IMR-90 (cell line): ENCODE measurements around the gene NUTM1. TPM values are rescaled to one million over a fixed set of nuclear protein-coding genes. Genes with fewer than 3 reads are reported as not detected.

Experiments
- ATAC-seq: fragments of 200-7000 bp; cut with Tn5 transposase; 2 replicates; pipeline ENCODE4 v1.9.1; 2020; ENCODE audit warnings: low read depth, mild to moderate bottlenecking, moderate library complexity
- BruUV-seq: library from RNA; stranded (reverse); fragments of 400-500 nt; replicated peaks from 2 replicates; lab custom pipeline; 2021; lab: Mats Ljungman, UMichigan
- CTCF ChIA-PET: fragments of 300-600 bp; formaldehyde crosslinking; extraction: SDS; loops from one replicate; lab custom pipeline; 2021; ENCODE audit warnings: antibody characterized with exemption; lab: Yijun Ruan, JAX
- POLR2A ChIA-PET: fragments of 300-600 bp; sonication (Branson Sonifier 250); formaldehyde crosslinking; loops from one replicate; lab custom pipeline; 2022; ENCODE audit warnings: antibody characterized with exemption; ENCODE audit not compliant: unreplicated experiment; lab: Charles Lee
- DNase-seq: peaks from one replicate; pipeline ENCODE4 v3.0.0; 2013
- H2AFZ ChIP-seq: replicated peaks from 2 replicates; pipeline ENCODE3; 2013; ENCODE audit warnings: low read length, mild to moderate bottlenecking; ENCODE audit not compliant: poor library complexity
- H2AK5ac ChIP-seq: 2 replicates; pipeline ENCODE4 v1.6.1; 2013; ENCODE audit warnings: low read depth, low read length, inconsistent platforms
- H2AK9ac ChIP-seq: replicated peaks from 2 replicates; pipeline ENCODE3; 2013; ENCODE audit warnings: mild to moderate bottlenecking, low read depth, low read length, moderate library complexity; ENCODE audit not compliant: poor library complexity
- H2BK120ac ChIP-seq: 2 replicates; pipeline ENCODE4 v1.6.1; 2013; ENCODE audit warnings: low read depth, low read length, inconsistent platforms
- H2BK15ac ChIP-seq: 3 replicates; pipeline ENCODE4 v1.6.1; 2013; ENCODE audit warnings: low read depth, low read length, inconsistent platforms
- H2BK20ac ChIP-seq: 2 replicates; pipeline ENCODE4 v1.6.1; 2013; ENCODE audit warnings: low read depth, mild to moderate bottlenecking, inconsistent platforms, low read length, moderate library complexity
- H2BK5ac ChIP-seq: 2 replicates; pipeline ENCODE4 v1.6.1; 2013; ENCODE audit warnings: mild to moderate bottlenecking, low read depth, low read length, inconsistent platforms; ENCODE audit not compliant: poor library complexity, severe bottlenecking
- H3K14ac ChIP-seq: replicated peaks from 2 replicates; pipeline ENCODE4 v1.6.1; 2013; ENCODE audit warnings: low read depth, low read length, inconsistent platforms
- H3K18ac ChIP-seq: 2 replicates; pipeline ENCODE4 v1.6.1; 2013; ENCODE audit warnings: low read depth, low read length, control low read depth
- H3K23ac ChIP-seq: 2 replicates; pipeline ENCODE4 v1.6.1; 2013; ENCODE audit warnings: low read depth, low read length, inconsistent platforms
- H3K27ac ChIP-seq: 2 replicates; pipeline ENCODE4 v1.5.1; 2013; ENCODE audit warnings: mild to moderate bottlenecking, control low read depth, low read length; ENCODE audit not compliant: insufficient read depth
- H3K27me3 ChIP-seq: 2 replicates; pipeline ENCODE4 v1.6.1; 2013; ENCODE audit warnings: low read length; ENCODE audit not compliant: control insufficient read depth, insufficient read depth
- H3K36me3 ChIP-seq: 2 replicates; pipeline ENCODE4 v1.6.1; 2013; ENCODE audit warnings: low read length, mixed read lengths; ENCODE audit not compliant: control insufficient read depth, insufficient read depth
- H3K4ac ChIP-seq: 2 replicates; pipeline ENCODE4 v1.6.1; 2013; ENCODE audit warnings: low read depth, low read length, inconsistent platforms
- H3K4me1 ChIP-seq: 2 replicates; pipeline ENCODE4 v1.6.1; 2013; ENCODE audit warnings: low read length, mixed read lengths; ENCODE audit not compliant: control insufficient read depth, insufficient read depth
- H3K4me2 ChIP-seq: 2 replicates; pipeline ENCODE4 v1.6.1; 2013; ENCODE audit warnings: low read depth, mild to moderate bottlenecking, control low read depth, low read length, moderate library complexity
- H3K4me3 ChIP-seq: 2 replicates; pipeline ENCODE4 v1.5.1; 2013; ENCODE audit warnings: low read depth, mild to moderate bottlenecking, control low read depth, low read length, moderate library complexity; ENCODE audit not compliant: insufficient read depth
- H3K56ac ChIP-seq: 2 replicates; pipeline ENCODE4 v1.6.1; 2013; ENCODE audit warnings: low read length, inconsistent platforms; ENCODE audit not compliant: insufficient read depth; ENCODE audit errors: extremely low read depth
- H3K79me1 ChIP-seq, 2 experiments: 2 replicates each; pipeline ENCODE4 v1.6.1; 2013; ENCODE audit warnings: low read length in 2 of 2, inconsistent platforms in 1 of 2, low read depth in 1 of 2
- H3K9ac ChIP-seq: 2 replicates; pipeline ENCODE4 v1.6.1; 2013; ENCODE audit warnings: low read depth, low read length, control low read depth
- H3K9me1 ChIP-seq: 2 replicates; pipeline ENCODE4 v1.6.1; 2013; ENCODE audit warnings: low read length, inconsistent platforms; ENCODE audit not compliant: insufficient read depth
- H3K9me3 ChIP-seq: 2 replicates; pipeline ENCODE4 v1.6.1; 2013; ENCODE audit warnings: low read length; ENCODE audit not compliant: control insufficient read depth, insufficient read depth
- H4K20me1 ChIP-seq: 2 replicates; pipeline ENCODE4 v1.6.1; 2013; ENCODE audit warnings: low read length, inconsistent platforms; ENCODE audit not compliant: insufficient read depth
- H4K5ac ChIP-seq: 2 replicates; pipeline ENCODE4 v1.6.1; 2013; ENCODE audit warnings: mild to moderate bottlenecking, low read depth, low read length, control low read depth
- H4K8ac ChIP-seq, 2 experiments: 2 replicates each; pipeline ENCODE4 v1.6.1; 2013; ENCODE audit warnings: low read depth in 2 of 2, low read length in 2 of 2, control low read depth in 1 of 2, inconsistent platforms in 1 of 2
- H4K91ac ChIP-seq: 2 replicates; pipeline ENCODE4 v1.6.1; 2013; ENCODE audit warnings: low read depth, low read length, inconsistent platforms; ENCODE audit not compliant: insufficient read depth
- MAZ ChIP-seq: IDR thresholded peaks from 2 replicates; pipeline ENCODE4 v1.6.1; 2012; ENCODE audit warnings: low read depth, mild to moderate bottlenecking, low read length, improper control_type of control experiment, moderate library complexity, borderline replicate concordance
- MXI1 ChIP-seq: IDR thresholded peaks from 2 replicates; pipeline ENCODE4 v1.6.1; 2012; ENCODE audit warnings: low read depth, mild to moderate bottlenecking, low read length, moderate library complexity, borderline replicate concordance
- SMC3 ChIP-seq: fragments of 150-350 bp; IDR thresholded peaks from 2 replicates; pipeline ENCODE4 v1.6.1; 2016; ENCODE audit warnings: low read depth, mild to moderate bottlenecking, antibody characterized with exemption, low read length, moderate library complexity
- WGBS, 2 experiments: methylation state at CpG; one replicate each; pipeline versions ENCODE4 v1.1.5 to v1.1.7; 2013; ENCODE audit warnings: missing lambda C conversion rate in 2 of 2; ENCODE audit not compliant: insufficient read length in 1 of 2; ENCODE audit errors: extremely low coverage in 2 of 2; 5-methylcytosine and 5-hydroxymethylcytosine counted together
- dilution Hi-C: fragments of 300-500 bp; cut with HindIII; formaldehyde crosslinking; loops from one replicate; pipeline ENCODE4 v1.14.3; 2018; ENCODE audit warnings: low sequenced_read_pairs; ENCODE audit not compliant: unreplicated experiment
- in situ Hi-C: fragments of 300-500 bp; cut with MboI; formaldehyde crosslinking; loops from 3 replicates; pipeline ENCODE4 v1.14.3; 2019; ENCODE audit warnings: low sequenced_read_pairs, inconsistent platforms, mixed read lengths
- intact Hi-C: fragments of 100-400 bp; cut with micrococcal nuclease; formaldehyde crosslinking; loops from 2 replicates; pipeline ENCODE4 v1.10.0; 2022
- polyA plus RNA-seq, 3 experiments: library from polyadenylated mRNA; depleted of rRNA; stranded (reverse); fragments of >200 nt; gene quantifications; 2 replicates each; pipeline ENCODE4 v1.2.3, GENCODE V29; 2012; ENCODE audit warnings: low replicate concordance in 1 of 3
- total RNA-seq: library from RNA; depleted of rRNA; stranded (reverse); fragments of >200 nt; gene quantifications from 2 replicates; pipeline ENCODE4 v1.2.3, GENCODE V29; 2012
- TF ChIP-seq, protein P1 (sequence below): fragments of 150-350 bp; IDR thresholded peaks from 2 replicates; pipeline ENCODE4 v1.6.1; 2016; ENCODE audit warnings: low read depth, mild to moderate bottlenecking, low read length, moderate library complexity, borderline replicate concordance

The NUTM1 gene
- total and polyA plus RNA-seq, 2 of the 4 experiments (the other 2 are of a cell fraction) = not detected

DNA sequence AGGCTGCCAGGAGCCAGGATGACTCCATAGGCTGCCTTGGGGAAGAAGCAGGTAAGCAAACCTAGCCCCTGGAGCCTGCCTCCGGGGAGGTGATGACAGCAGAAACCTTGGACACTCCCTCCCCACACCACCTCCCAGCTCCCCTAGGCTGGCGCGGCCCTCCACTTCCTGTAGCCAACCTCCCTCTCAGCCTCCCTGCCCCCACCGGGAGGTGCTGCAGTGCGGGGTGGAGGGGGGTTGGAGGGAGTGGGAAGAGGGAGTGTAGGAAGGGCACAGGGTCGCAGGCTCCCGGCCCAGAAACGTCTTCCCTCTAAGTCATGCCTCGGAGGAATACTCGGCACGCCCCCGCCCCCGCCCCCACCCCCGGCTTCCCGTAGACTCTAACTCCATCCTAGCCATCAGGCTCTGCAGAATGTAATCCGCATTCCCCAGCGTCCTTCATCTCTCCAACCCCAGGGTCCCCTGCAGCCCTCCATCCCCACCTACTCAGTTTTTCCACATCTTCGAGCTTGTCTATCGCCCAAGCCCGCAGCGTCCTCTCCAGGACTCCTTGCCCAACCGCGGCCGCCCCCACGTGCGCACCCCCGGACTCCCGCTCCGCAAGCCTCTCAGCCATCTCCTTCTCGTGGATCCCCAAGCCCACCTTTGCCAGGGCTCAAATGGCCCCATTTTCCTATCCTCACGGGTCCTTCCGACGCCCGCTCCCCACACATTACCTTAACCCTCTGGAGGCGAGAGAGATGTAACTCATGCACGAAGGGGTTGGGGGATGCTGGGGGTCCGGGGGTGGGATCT, 23.4 kb downstream of the NUTM1 start:
- H4K8ac ChIP-seq = peak overlapping the region; percentile 43 to 53; a peak in 2 of 4 replicates
- in situ Hi-C loops = loop anchor here (10.0 kb wide), 1 partner anchor 262 kb away; the partner anchor contains the start of genes EMC7 and PGBD4
- H4K20me1 ChIP-seq = peaks cover 8% of the 10 kb centered on the region; the same call in 1 of the 2 replicates
- H3K4me1 ChIP-seq = 0 out of 2 replicates have a peak, but pooled peaks cover 3% of the 10 kb centered on the region
- peak overlapping the region; percentile 53; the same call in 1 of the 2 replicates for H4K91ac ChIP-seq
- intact Hi-C loops = loop anchor here (1.0 to 10.0 kb wide), 4 partner anchors 23 to 302 kb away; partner anchors contain the start of genes NOP10 and NUTM1
- no peak overlapping the region for H4K5ac ChIP-seq
- ATAC-seq = peak; percentile 36
- H2AK5ac ChIP-seq = peak overlapping the region; percentile 24; the same call in 1 of the 2 replicates
- WGBS, 2 experiments = 0% methylated on average over 5 of the region's 37 CpGs; no CpG with 5 or more reads in 1 of the 2 experiments
- H3K23ac ChIP-seq = peak overlapping the region; percentile 80; the same call in 1 of the 2 replicates
- H3K4ac ChIP-seq = peak overlapping the region; percentile 75; the same call in 1 of the 2 replicates
- peaks cover 10% of the 10 kb centered on the region for H3K9me1 ChIP-seq
- peak overlapping the region; percentile 96 for H2AK9ac ChIP-seq
- peak overlapping the region; percentile 11 for H2BK5ac ChIP-seq
- H2BK20ac ChIP-seq = no peak overlapping the region; the same call in 1 of the 2 replicates
- peak overlapping the region; percentile 87 for H3K4me3 ChIP-seq
- H2AFZ ChIP-seq = peak overlapping the region; percentile 98
- H3K14ac ChIP-seq = peak overlapping the region; percentile 83; the same call in 1 of the 2 replicates
- dilution Hi-C loops = no loop called here
- H2BK15ac ChIP-seq = no peak overlapping the region
- no peaks in the 10 kb centered on the region for H3K9me3 ChIP-seq
- ChIA-PET POLR2A (interaction anchor here (0.6 kb wide), 1 partner anchor 156 kb away, joined by 4 read pairs; the partner anchor contains the start of gene KATNBL1), CTCF (interaction anchor here (0.6 to 1.7 kb wide), 11 partner anchors 8 to 287 kb away, joined by 3 to 5 read pairs (median 3); partner anchors contain the start of genes NOP10, NUTM1 and SLC12A6)
- peak overlapping the region; percentile 88 for H3K4me2 ChIP-seq
- BruUV-seq = no TSS peak
- DNase-seq = peak; percentile 36
- H3K18ac ChIP-seq = no peak overlapping the region; the same call in 1 of the 2 replicates
- TF ChIP-seq, protein P1, sequence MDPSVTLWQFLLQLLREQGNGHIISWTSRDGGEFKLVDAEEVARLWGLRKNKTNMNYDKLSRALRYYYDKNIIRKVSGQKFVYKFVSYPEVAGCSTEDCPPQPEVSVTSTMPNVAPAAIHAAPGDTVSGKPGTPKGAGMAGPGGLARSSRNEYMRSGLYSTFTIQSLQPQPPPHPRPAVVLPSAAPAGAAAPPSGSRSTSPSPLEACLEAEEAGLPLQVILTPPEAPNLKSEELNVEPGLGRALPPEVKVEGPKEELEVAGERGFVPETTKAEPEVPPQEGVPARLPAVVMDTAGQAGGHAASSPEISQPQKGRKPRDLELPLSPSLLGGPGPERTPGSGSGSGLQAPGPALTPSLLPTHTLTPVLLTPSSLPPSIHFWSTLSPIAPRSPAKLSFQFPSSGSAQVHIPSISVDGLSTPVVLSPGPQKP = no peak
- TF ChIP-seq SMC3 (no peak), MXI1 (peak; percentile 39; the same call in 1 of the 2 replicates), MAZ (peak; percentile 62; the same call in 1 of the 2 replicates)
- H3K27me3 ChIP-seq = no peaks in the 10 kb centered on the region
- H3K36me3 ChIP-seq = peaks cover 9% of the 10 kb centered on the region
- H3K9ac ChIP-seq = peak overlapping the region; percentile 65
- no peak overlapping the region; the same call in 1 of the 2 replicates for H3K56ac ChIP-seq
- H3K27ac ChIP-seq = peak overlapping the region; percentile 66
- H2BK120ac ChIP-seq = no peak overlapping the region
- H3K79me1 ChIP-seq = peaks cover 23 to 39% of the 10 kb centered on the region in 2 experiments
